Activated naive CD8-positive, alpha-beta T cell treated with anti-CD3 and anti-CD28 coated beads, Interleukin-2, amount 10 ng/mL, durations not matched to agents 7 days and 5 days (primary cell): ENCODE results near the gene VPS50. TPM values are rescaled to one million over a fixed set of nuclear protein-coding genes. Genes with fewer than 3 reads are reported as not detected.

Source experiments
- total RNA-seq, 2 experiments: library from RNA; stranded (reverse); gene quantifications; one replicate each; pipeline ENCODE4 v1.2.3, GENCODE V29; 2021

VPS50 gene
- total RNA-seq, 2 experiments from 2014 or later, result 22.6 to 24.4 TPM

Other genes with a start within 250 kb of the VPS50 start
- 10 to 100 TPM; 65.4 to 66.5 TPM for gene SAMD9, start 114.4 kb upstream of the VPS50 start, total RNA-seq
- gene SAMD9L, start 84.0 kb upstream of the VPS50 start, total RNA-seq, result 100 to 1,000 TPM in 1 of 2 experiments, 10 to 100 TPM in 1; 99.2 to 107 TPM
- not detected for gene HEPACAM2, start 5.9 kb upstream of the VPS50 start, total RNA-seq